Peyer's patch (tissue), 4 donors: ENCODE measurements around the gene FLRT2. TPM values are rescaled to one million over a fixed set of nuclear protein-coding genes. Genes with fewer than 3 reads are reported as not detected.

Experiments
- DNase-seq, 3 donors: peaks; one replicate each; pipeline ENCODE4 v3.0.0-alpha.2; 2017 to 2019
- H3K27ac ChIP-seq, 4 donors: fragments of 200-600 bp; sonication (generic); one replicate each; pipeline ENCODE4 v1.5.1; 2016 to 2019
- H3K27me3 ChIP-seq, 2 donors: fragments of 200-600 bp; sonication (generic); one replicate each; pipeline ENCODE4 v1.5.1; 2019
- H3K36me3 ChIP-seq, 3 donors: fragments of 200-600 bp; sonication (generic); one replicate each; pipeline ENCODE4 v1.5.1; 2016 to 2019
- H3K4me1 ChIP-seq, 4 donors: fragments of 200-600 bp; sonication (generic); one replicate each; pipeline ENCODE4 v1.5.1; 2016 to 2019
- H3K4me3 ChIP-seq, 4 donors: fragments of 200-600 bp; sonication (generic); 1 replicate in 3 of 4; 2 replicates in 1 of 4; pipeline ENCODE4 v1.5.1; 2016 to 2019; ENCODE audit warnings: mild to moderate bottlenecking in 1 of 4
- H3K9me3 ChIP-seq, 4 donors: fragments of 200-600 bp; sonication (generic); one replicate each; pipeline ENCODE4 v1.5.1; 2016 to 2019; ENCODE audit warnings: mild to moderate bottlenecking in 1 of 4
- CTCF ChIP-seq, 6 experiments: fragments of 450-650 bp in 4 of 6; fragments of 200-600 bp in 2 of 6; sonication (generic) in 1 of 6; IDR thresholded peaks; one replicate each; pipeline ENCODE4 v1.5.1; 2017 to 2019; ENCODE audit warnings: antibody characterized with exemption in 6 of 6, mild to moderate bottlenecking in 3 of 6, moderate library complexity in 1 of 6
- POLR2A ChIP-seq, 2 donors: fragments of 450-650 bp; IDR thresholded peaks; one replicate each; pipeline ENCODE4 v1.5.1; 2017; ENCODE audit warnings: antibody characterized with exemption in 2 of 2, mild to moderate bottlenecking in 2 of 2, moderate library complexity in 2 of 2
- total RNA-seq, 4 donors: library from RNA; depleted of rRNA; stranded (reverse); fragments of >200 nt; gene quantifications; one replicate each; pipeline ENCODE4 v1.1.0, GENCODE V29; 2016

The FLRT2 gene
- total RNA-seq, 4 donors from 2014 or later = 1.1 to 4.8 (median 2.2) TPM

- Histone ChIP-seq H3K27ac (no peak overlapping the region), H3K4me1 (no peaks in the 10 kb centered on the region), H3K4me3 (no peak overlapping the region), H3K36me3 (no peaks in the 10 kb centered on the region), H3K9me3 (no peaks in the 10 kb centered on the region), H3K27me3 (no peaks in the 10 kb centered on the region)
- TF ChIP-seq CTCF (IDR thresholded peaks at IDR 0.05) (no peak), POLR2A (IDR thresholded peaks at IDR 0.05) (no peak)
- no peak for DNase-seq
Measured at GRCh38 chr14:85584481-85584880, 54.5 kb downstream of the FLRT2 start.

GRCh38 chr14:85587151-85587711 lies 57.3 kb downstream of the FLRT2 start:
- no peaks in the 10 kb centered on the region for H3K27me3 ChIP-seq
- H3K4me3 ChIP-seq = no peak overlapping the region
- H3K9me3 ChIP-seq = no peaks in the 10 kb centered on the region
- H3K27ac ChIP-seq = no peak overlapping the region
- no peaks in the 10 kb centered on the region for H3K36me3 ChIP-seq
- no peak for DNase-seq
- no peak for TF ChIP-seq POLR2A (IDR thresholded peaks at IDR 0.05)
- H3K4me1 ChIP-seq = no peaks in the 10 kb centered on the region

- Histone ChIP-seq H3K4me3 (no peak overlapping the region), H3K9me3 (no peaks in the 10 kb centered on the region), H3K27me3 (no peaks in the 10 kb centered on the region), H3K4me1 (no peaks in the 10 kb centered on the region), H3K27ac (no peak overlapping the region), H3K36me3 (no peaks in the 10 kb centered on the region)
- no peak for TF ChIP-seq CTCF (IDR thresholded peaks at IDR 0.05)
- no peak for TF ChIP-seq POLR2A (IDR thresholded peaks at IDR 0.05)
- no peak for DNase-seq
Measured at GRCh38 chr14:85590784-85591183, 60.8 kb downstream of the FLRT2 start.

GRCh38 chr14:85594217-85594616 lies 64.3 kb downstream of the FLRT2 start:
- H3K9me3 ChIP-seq = no peaks in the 10 kb centered on the region
- H3K4me3 ChIP-seq = no peak overlapping the region
- DNase-seq = no peak
- H3K27ac ChIP-seq = no peak overlapping the region
- no peak for TF ChIP-seq POLR2A (IDR thresholded peaks at IDR 0.05)
- TF ChIP-seq CTCF (IDR thresholded peaks at IDR 0.05) = no peak
- H3K36me3 ChIP-seq = no peaks in the 10 kb centered on the region
- no peaks in the 10 kb centered on the region for H3K4me1 ChIP-seq
- H3K27me3 ChIP-seq = no peaks in the 10 kb centered on the region

- TF ChIP-seq CTCF (IDR thresholded peaks at IDR 0.05) = no peak
- TF ChIP-seq POLR2A (IDR thresholded peaks at IDR 0.05) = no peak
- Histone ChIP-seq H3K9me3 (no peaks in the 10 kb centered on the region), H3K27ac (no peak overlapping the region), H3K4me3 (no peak overlapping the region), H3K27me3 (no peaks in the 10 kb centered on the region), H3K36me3 (no peaks in the 10 kb centered on the region), H3K4me1 (no peaks in the 10 kb centered on the region)
- DNase-seq = no peak
Measured at GRCh38 chr14:85595981-85596380, 66.0 kb downstream of the FLRT2 start.

- no peak overlapping the region for H3K27ac ChIP-seq
- DNase-seq = no peak
- no peaks in the 10 kb centered on the region for H3K36me3 ChIP-seq
- TF ChIP-seq POLR2A (IDR thresholded peaks at IDR 0.05) (no peak), CTCF (IDR thresholded peaks at IDR 0.05) (no peak)
- no peak overlapping the region for H3K4me3 ChIP-seq
- no peaks in the 10 kb centered on the region for H3K9me3 ChIP-seq
- no peaks in the 10 kb centered on the region for H3K4me1 ChIP-seq
- H3K27me3 ChIP-seq = no peaks in the 10 kb centered on the region
Measured at GRCh38 chr14:85596562-85596961, 66.6 kb downstream of the FLRT2 start.
